ENCODE data around the gene DNAJC9. TPM values are rescaled to one million over a fixed set of nuclear protein-coding genes. Genes with fewer than 3 reads are reported as not detected.

DNAJC9 gene
- total RNA-seq, 1 donor from 2014 or later: 37.5 TPM

DNA sequence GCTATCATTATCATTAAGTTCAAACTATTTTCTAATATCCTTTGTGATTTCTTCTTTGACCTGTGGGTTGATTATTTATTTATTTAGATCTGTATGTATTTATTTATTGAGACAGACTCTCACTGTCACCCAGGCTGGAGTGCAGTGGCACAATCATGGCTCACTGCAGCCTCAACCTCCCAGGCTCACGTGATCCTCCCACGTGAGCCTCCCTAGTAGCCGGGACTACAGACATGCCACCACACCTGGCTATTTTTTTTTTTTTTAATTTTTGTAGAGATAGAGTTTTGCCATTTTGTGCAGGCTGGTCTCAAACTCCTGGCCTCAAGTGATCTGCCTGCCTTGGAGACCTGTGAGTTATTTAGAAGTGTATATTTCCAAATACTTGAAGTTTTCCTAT, 34.0 kb upstream of the DNAJC9 start:
- no peak for TF ChIP-seq CTCF (IDR thresholded peaks at IDR 0.05; ENCODE audit: partially characterized antibody, unreplicated experiment)
- no peak for DNase-seq
- no peak overlapping the region for H3K4me3 Mint-ChIP-seq (ENCODE audit: unreplicated experiment)
- no peaks in the 10 kb centered on the region for H3K36me3 Mint-ChIP-seq (ENCODE audit: unreplicated experiment)
- no peaks in the 10 kb centered on the region for H3K27me3 Mint-ChIP-seq (ENCODE audit: unreplicated experiment)
- no peak overlapping the region for H3K27ac Mint-ChIP-seq (ENCODE audit: unreplicated experiment)
- H3K4me1 Mint-ChIP-seq (ENCODE audit: low read depth, unreplicated experiment): no peaks in the 10 kb centered on the region
- H3K9me3 Mint-ChIP-seq (ENCODE audit: unreplicated experiment): no peaks in the 10 kb centered on the region

GRCh38 chr10:73264423-73264822, 17.4 kb upstream of the DNAJC9 start:
- TF ChIP-seq CTCF (IDR thresholded peaks at IDR 0.05; ENCODE audit: partially characterized antibody, unreplicated experiment): no peak
- Mint-ChIP-seq H3K27me3 (ENCODE audit: unreplicated experiment) (no peaks in the 10 kb centered on the region), H3K9me3 (ENCODE audit: unreplicated experiment) (no peaks in the 10 kb centered on the region), H3K4me1 (ENCODE audit: low read depth, unreplicated experiment) (no peaks in the 10 kb centered on the region), H3K4me3 (ENCODE audit: unreplicated experiment) (no peak overlapping the region), H3K27ac (ENCODE audit: unreplicated experiment) (no peak overlapping the region), H3K36me3 (ENCODE audit: unreplicated experiment) (no peaks in the 10 kb centered on the region)
- no peak for DNase-seq

- no peak overlapping the region for H3K4me3 Mint-ChIP-seq (ENCODE audit: unreplicated experiment)
- H3K27me3 Mint-ChIP-seq (ENCODE audit: unreplicated experiment): no peaks in the 10 kb centered on the region
- H3K27ac Mint-ChIP-seq (ENCODE audit: unreplicated experiment): no peak overlapping the region
- no peaks in the 10 kb centered on the region for H3K9me3 Mint-ChIP-seq (ENCODE audit: unreplicated experiment)
- no peaks in the 10 kb centered on the region for H3K36me3 Mint-ChIP-seq (ENCODE audit: unreplicated experiment)
- no peaks in the 10 kb centered on the region for H3K4me1 Mint-ChIP-seq (ENCODE audit: low read depth, unreplicated experiment)
- peak; percentile 57 for TF ChIP-seq CTCF (IDR thresholded peaks at IDR 0.05; ENCODE audit: partially characterized antibody, unreplicated experiment)
- no peak for DNase-seq
Observed at GRCh38 chr10:73263693-73264347, 16.8 kb upstream of the DNAJC9 start.

- no peaks in the 10 kb centered on the region for H3K27me3 Mint-ChIP-seq (ENCODE audit: unreplicated experiment)
- H3K4me1 Mint-ChIP-seq (ENCODE audit: low read depth, unreplicated experiment): no peaks in the 10 kb centered on the region
- no peaks in the 10 kb centered on the region for H3K9me3 Mint-ChIP-seq (ENCODE audit: unreplicated experiment)
- no peak for DNase-seq
- peaks cover 4% of the 10 kb centered on the region for H3K36me3 Mint-ChIP-seq (ENCODE audit: unreplicated experiment)
- TF ChIP-seq CTCF (IDR thresholded peaks at IDR 0.05; ENCODE audit: partially characterized antibody, unreplicated experiment): no peak
- no peak overlapping the region for H3K4me3 Mint-ChIP-seq (ENCODE audit: unreplicated experiment)
- H3K27ac Mint-ChIP-seq (ENCODE audit: unreplicated experiment): no peak overlapping the region
Observed at GRCh38 chr10:73262880-73263555, 16.0 kb upstream of the DNAJC9 start.

GRCh38 chr10:73262105-73262730, 15.2 kb upstream of the DNAJC9 start:
- no peaks in the 10 kb centered on the region for H3K27me3 Mint-ChIP-seq (ENCODE audit: unreplicated experiment)
- TF ChIP-seq CTCF (IDR thresholded peaks at IDR 0.05; ENCODE audit: partially characterized antibody, unreplicated experiment): no peak

More at GRCh38 chr10:73262105-73262730, 15.2 kb upstream of the DNAJC9 start:
- Mint-ChIP-seq H3K27ac (ENCODE audit: unreplicated experiment) (no peak overlapping the region), H3K9me3 (ENCODE audit: unreplicated experiment) (no peaks in the 10 kb centered on the region), H3K4me1 (ENCODE audit: low read depth, unreplicated experiment) (no peaks in the 10 kb centered on the region), H3K4me3 (ENCODE audit: unreplicated experiment) (no peak overlapping the region), H3K36me3 (ENCODE audit: unreplicated experiment) (peaks cover 4% of the 10 kb centered on the region)
- no peak for DNase-seq

Measured in glutamatergic neuron (in vitro differentiated cells).